HepG2 (cell line): ENCODE measurements around the gene BCDIN3D. TPM values are rescaled to one million over a fixed set of nuclear protein-coding genes. Genes with fewer than 3 reads are reported as not detected.

Experiments
- BCL3 ChIP-seq: sonication (generic); formaldehyde crosslinking; IDR thresholded peaks from 2 replicates; pipeline ENCODE4 v1.5.1; 2020; ENCODE audit warnings: mild to moderate bottlenecking, missing genetic modification reagents, moderate library complexity
- DPF2 ChIP-seq: sonication (generic); formaldehyde crosslinking; IDR thresholded peaks from 2 replicates; pipeline ENCODE4 v1.4.0; 2020; ENCODE audit warnings: mild to moderate bottlenecking, low read depth, missing genetic modification reagents, borderline replicate concordance
- DRAP1 ChIP-seq: IDR thresholded peaks from 2 replicates; pipeline ENCODE4 v1.6.1; 2016; ENCODE audit warnings: missing genetic modification reagents, missing compliant biosample characterization
- ELF4 ChIP-seq: sonication (generic); formaldehyde crosslinking; IDR thresholded peaks from 2 replicates; pipeline ENCODE4 v1.5.0; 2020; ENCODE audit warnings: missing genetic modification reagents, mild to moderate bottlenecking, moderate library complexity, borderline replicate concordance
- HMGXB3 ChIP-seq: sonication (generic); formaldehyde crosslinking; IDR thresholded peaks from 2 replicates; pipeline ENCODE4 v1.4.0; 2020; ENCODE audit warnings: missing genetic modification reagents, borderline replicate concordance
- MIER2 ChIP-seq: IDR thresholded peaks from 2 replicates; pipeline ENCODE4 v1.6.1; 2016; ENCODE audit warnings: missing biosample characterization, missing genetic modification reagents
- MXI1 ChIP-seq: IDR thresholded peaks from 3 replicates; pipeline ENCODE4 v1.6.1; 2012; ENCODE audit warnings: low read depth, low read length, inconsistent platforms, borderline replicate concordance
- NR2F1 ChIP-seq, 2 experiments: fragments of 450-650 bp in 1 of 2; formaldehyde crosslinking in 1 of 2; IDR thresholded peaks; 2 replicates each; pipeline versions ENCODE4 v1.5.0 to v1.6.1; 2016 to 2020; ENCODE audit warnings: mild to moderate bottlenecking in 1 of 2, missing compliant biosample characterization in 1 of 2, missing genetic modification reagents in 1 of 2, moderate library complexity in 1 of 2
- TMF1 ChIP-seq: sonication (generic); formaldehyde crosslinking; IDR thresholded peaks from 2 replicates; pipeline ENCODE4 v1.8.1; 2022; ENCODE audit warnings: low read depth, missing genetic modification reagents
- ZBTB38 ChIP-seq: sonication (generic); formaldehyde crosslinking; IDR thresholded peaks from 2 replicates; pipeline ENCODE4 v1.5.1; 2020; ENCODE audit warnings: mild to moderate bottlenecking, missing genetic modification reagents
- ZFAT ChIP-seq: sonication (generic); formaldehyde crosslinking; conservative IDR thresholded peaks from 2 replicates; pipeline ENCODE4 v1.8.1; 2023; ENCODE audit warnings: missing genetic modification reagents, inconsistent platforms
- ZNF136 ChIP-seq: sonication (generic); formaldehyde crosslinking; IDR thresholded peaks from 2 replicates; pipeline ENCODE4 v1.8.1; 2022; ENCODE audit warnings: low read depth, mild to moderate bottlenecking, moderate library complexity, missing genetic modification reagents
- ZNF24 ChIP-seq: fragments of 450-650 bp; IDR thresholded peaks from 2 replicates; pipeline ENCODE4 v1.6.1; 2017; ENCODE audit warnings: antibody characterized with exemption, mild to moderate bottlenecking
- ZNF431 ChIP-seq: sonication (generic); formaldehyde crosslinking; IDR thresholded peaks from 2 replicates; pipeline ENCODE4 v1.9.0; 2022; ENCODE audit warnings: missing genetic modification reagents, low read depth, mild to moderate bottlenecking, borderline replicate concordance
- ZNF441 ChIP-seq: sonication (generic); formaldehyde crosslinking; IDR thresholded peaks from 2 replicates; pipeline ENCODE4 v1.7.0; 2021; ENCODE audit warnings: missing genetic modification reagents, borderline replicate concordance
- ZNF547 ChIP-seq: sonication (generic); formaldehyde crosslinking; IDR thresholded peaks from 2 replicates; pipeline ENCODE4 v1.5.1; 2020; ENCODE audit warnings: mild to moderate bottlenecking, missing genetic modification reagents
- ZNF556 ChIP-seq: sonication (generic); formaldehyde crosslinking; IDR thresholded peaks from 2 replicates; pipeline ENCODE4 v1.4.0; 2020; ENCODE audit warnings: mild to moderate bottlenecking, missing genetic modification reagents, borderline replicate concordance
- ZNF597 ChIP-seq: sonication (generic); formaldehyde crosslinking; IDR thresholded peaks from 2 replicates; pipeline ENCODE4 v1.5.0; 2020; ENCODE audit warnings: missing genetic modification reagents
- ZNF768 ChIP-seq: sonication (generic); formaldehyde crosslinking; IDR thresholded peaks from 2 replicates; pipeline ENCODE4 v1.4.0; 2020; ENCODE audit warnings: missing genetic modification reagents
- ZNF790 ChIP-seq: sonication (generic); formaldehyde crosslinking; IDR thresholded peaks from 2 replicates; pipeline ENCODE4 v1.8.0; 2022; ENCODE audit warnings: missing genetic modification reagents, mild to moderate bottlenecking, borderline replicate concordance
- ZNF879 ChIP-seq: sonication (generic); formaldehyde crosslinking; IDR thresholded peaks from 2 replicates; pipeline ENCODE4 v1.8.1; 2023; ENCODE audit warnings: missing genetic modification reagents
- polyA plus RNA-seq, 8 experiments: library from polyadenylated mRNA; depleted of rRNA in 3 of 8; stranded (reverse) in 7 of 8; unstranded in 1 of 8; fragments of >200 nt; fragmentation: Illumina TruSeq in 4 of 8; extraction: Trizol in 4 of 8; gene quantifications; 2 replicates each; pipeline versions ENCODE4 v1.2.1 to v1.2.3, GENCODE V29; 2011 to 2016; ENCODE audit warnings: low read depth in 4 of 8, missing spikeins in 1 of 8, mixed read lengths in 1 of 8; ENCODE audit not compliant: insufficient read depth in 1 of 8
- total RNA-seq, 5 experiments: library from RNA; depleted of rRNA; stranded (reverse); fragments of >200 nt; fragmentation: Illumina TruSeq; extraction: Trizol; gene quantifications; 2 replicates each; pipeline ENCODE4 v1.2.3, GENCODE V29; 2016; ENCODE audit warnings: low read depth in 1 of 5

Gene BCDIN3D
- total and polyA plus RNA-seq, 2 of the 13 experiments (the other 11 are each of a cell fraction or from before 2014, with no cell fraction given): 2.2 to 2.5 TPM

GRCh38 chr12:49842519-49843352, at the start of gene BCDIN3D (continued):
- peak; percentile 81 for TF ChIP-seq DRAP1 (CRISPR knock-in tag)
- no peak for TF ChIP-seq ZNF597
- TF ChIP-seq ZNF441 (CRISPR knock-in tag): peak; percentile 80
- TF ChIP-seq ZNF556 (CRISPR knock-in tag): 0 out of 2 replicates have a peak, but pooled peaks have one; percentile 69
- no peak for TF ChIP-seq ZFAT
- TF ChIP-seq ZBTB38 (CRISPR knock-in tag): no peak
- peak; percentile 58; the same call in 1 of the 2 replicates for TF ChIP-seq ELF4 (CRISPR knock-in tag)
- TF ChIP-seq ZNF768: peak; percentile 61; the same call in 1 of the 2 replicates
- TF ChIP-seq ZNF136 (CRISPR knock-in tag): peak; percentile 84
- TF ChIP-seq ZNF790: no peak
- TF ChIP-seq NR2F1 (CRISPR knock-in tag; IDR thresholded peaks at IDR 0.05): no peak
- no peak for TF ChIP-seq ZNF547 (CRISPR knock-in tag)
- TF ChIP-seq ZNF24: no peak
- peak; percentile 91 for TF ChIP-seq ZNF431
- TF ChIP-seq MXI1: peak; percentile 76; the same call in 1 of the 3 replicates
- no peak for TF ChIP-seq DPF2 (CRISPR knock-in tag)
- TF ChIP-seq HMGXB3: no peak
- no peak for TF ChIP-seq MIER2 (CRISPR knock-in tag)
- no peak for TF ChIP-seq TMF1 (CRISPR knock-in tag)
- peak; percentile 72; the same call in 1 of the 2 replicates for TF ChIP-seq ZNF879 (CRISPR knock-in tag)
- peak; percentile 23; the same call in 1 of the 2 replicates for TF ChIP-seq BCL3 (CRISPR knock-in tag)
